ENCODE data around the gene MAML1.
A peak's percentile ranks its signal among the peaks of the same experiment; 100 is the strongest.
"Not testable (repeated sequence)": the region's sequence is repeated elsewhere in the genome, so short reads cannot be mapped to it uniquely, and the experiment has no call there.

Gene MAML1

GRCh38 chr5:179732412-179732917, at the start of gene MAML1:
Gene MAML1, plus strand, starts transcription at chr5:179732822. Its CDS starts 291 bp downstream, at chr5:179733113.
- Histone ChIP-seq H3K4me1 (peaks cover 13% of the 10 kb centered on the region), H3K27me3 (ENCODE audit: low read depth) (no peaks in the 10 kb centered on the region), H3K9me3 (no peaks in the 10 kb centered on the region), H3K4me3 (peak within 1 kb of the TSS; percentile 60), H3K36me3 (replicated peaks) (peaks cover 44% of the 10 kb centered on the region)
- in situ Hi-C loops (cut with MboI; ENCODE audit: low sequenced_read_pairs): no loop called here
- peak; percentile 99 to 100 for DNase-seq (ENCODE audit: low spot score in 2 of 2)

GRCh38 chr5:179689212-179689611, 43.4 kb upstream of the MAML1 start:
- H3K36me3 ChIP-seq (replicated peaks); H3K27me3 ChIP-seq (ENCODE audit: low read depth); H3K9me3 ChIP-seq; H3K4me3 ChIP-seq; DNase-seq (ENCODE audit: low spot score in 2 of 2); H3K4me1 ChIP-seq; in situ Hi-C loops (cut with MboI; ENCODE audit: low sequenced_read_pairs): not testable (repeated sequence)

- Histone ChIP-seq H3K27me3 (ENCODE audit: low read depth) (no peaks in the 10 kb centered on the region), H3K4me3 (no peak overlapping the region), H3K4me1 (peaks cover 12% of the 10 kb centered on the region), H3K9me3 (no peaks in the 10 kb centered on the region), H3K36me3 (replicated peaks) (peaks cover 7% of the 10 kb centered on the region; the same call in 1 of the 2 replicates)
- in situ Hi-C loops (cut with MboI; ENCODE audit: low sequenced_read_pairs): no loop called here
- no peak for DNase-seq (ENCODE audit: low spot score in 2 of 2)
These were observed 38.1 kb upstream of the MAML1 start for GRCh38 chr5:179694561-179694960.

- Histone ChIP-seq H3K4me3 (no peak overlapping the region), H3K36me3 (replicated peaks) (peaks cover 22% of the 10 kb centered on the region), H3K9me3 (no peaks in the 10 kb centered on the region), H3K4me1 (peaks cover 12% of the 10 kb centered on the region), H3K27me3 (ENCODE audit: low read depth) (no peaks in the 10 kb centered on the region)
- DNase-seq (ENCODE audit: low spot score in 2 of 2): no peak
- in situ Hi-C loops (cut with MboI; ENCODE audit: low sequenced_read_pairs): no loop called here
These were observed 36.0 kb upstream of the MAML1 start for GRCh38 chr5:179696603-179697002.

- peaks cover 12% of the 10 kb centered on the region for H3K4me1 ChIP-seq
- no peaks in the 10 kb centered on the region for H3K9me3 ChIP-seq
- H3K36me3 ChIP-seq (replicated peaks): peaks cover 22% of the 10 kb centered on the region
- in situ Hi-C loops (cut with MboI; ENCODE audit: low sequenced_read_pairs): no loop called here
- no peak overlapping the region for H3K4me3 ChIP-seq
- H3K27me3 ChIP-seq (ENCODE audit: low read depth): no peaks in the 10 kb centered on the region
- DNase-seq (ENCODE audit: low spot score in 2 of 2): no peak
These were observed 35.5 kb upstream of the MAML1 start for GRCh38 chr5:179697108-179697507.

GRCh38 chr5:179697543-179697942, 35.1 kb upstream of the MAML1 start:
- in situ Hi-C loops (cut with MboI; ENCODE audit: low sequenced_read_pairs); DNase-seq (ENCODE audit: low spot score in 2 of 2); H3K9me3 ChIP-seq; H3K27me3 ChIP-seq (ENCODE audit: low read depth): not testable (repeated sequence)
- Histone ChIP-seq H3K4me3 (peak overlapping the region; percentile 76), H3K4me1 (peaks cover 12% of the 10 kb centered on the region), H3K36me3 (replicated peaks) (peaks cover 25% of the 10 kb centered on the region)

GRCh38 chr5:179697993-179698934, 34.4 kb upstream of the MAML1 start:
- in situ Hi-C loops (cut with MboI; ENCODE audit: low sequenced_read_pairs): no loop called here
- Histone ChIP-seq H3K36me3 (replicated peaks) (peaks cover 30% of the 10 kb centered on the region), H3K9me3 (no peaks in the 10 kb centered on the region), H3K27me3 (ENCODE audit: low read depth) (no peaks in the 10 kb centered on the region), H3K4me3 (peak overlapping the region; percentile 76), H3K4me1 (peaks cover 12% of the 10 kb centered on the region)
- peak; percentile 97 to 99 for DNase-seq (ENCODE audit: low spot score in 2 of 2)

GRCh38 chr5:179698935-179699615, 33.5 kb upstream of the MAML1 start, which contains the start of gene CANX:
Gene CANX, plus strand, starts transcription at chr5:179698967. Its CDS starts 6,715 bp downstream, at chr5:179705682.
- peaks cover 13% of the 10 kb centered on the region for H3K4me1 ChIP-seq
- H3K36me3 ChIP-seq (replicated peaks): peaks cover 38% of the 10 kb centered on the region

GRCh38 chr5:179699616-179700237, 32.9 kb upstream of the MAML1 start:
- Histone ChIP-seq H3K9me3 (no peaks in the 10 kb centered on the region), H3K36me3 (replicated peaks) (peaks cover 41% of the 10 kb centered on the region), H3K4me3 (peak overlapping the region; percentile 76), H3K27me3 (ENCODE audit: low read depth) (no peaks in the 10 kb centered on the region), H3K4me1 (peaks cover 17% of the 10 kb centered on the region)
- DNase-seq (ENCODE audit: low spot score in 2 of 2): peak; percentile 32 to 59
- in situ Hi-C loops (cut with MboI; ENCODE audit: low sequenced_read_pairs): no loop called here

More at GRCh38 chr5:179698935-179699615, 33.5 kb upstream of the MAML1 start, which contains the start of gene CANX:
- in situ Hi-C loops (cut with MboI; ENCODE audit: low sequenced_read_pairs): no loop called here
- DNase-seq (ENCODE audit: low spot score in 2 of 2): no peak
- H3K27me3 ChIP-seq (ENCODE audit: low read depth): no peaks in the 10 kb centered on the region
- peak within 1 kb of the TSS; percentile 76 for H3K4me3 ChIP-seq
- H3K9me3 ChIP-seq: no peaks in the 10 kb centered on the region

GRCh38 chr5:179700401-179700918, 32.2 kb upstream of the MAML1 start:
- Histone ChIP-seq H3K36me3 (replicated peaks) (peaks cover 41% of the 10 kb centered on the region), H3K4me1 (peaks cover 22% of the 10 kb centered on the region), H3K9me3 (no peaks in the 10 kb centered on the region), H3K4me3 (peak overlapping the region; percentile 76), H3K27me3 (ENCODE audit: low read depth) (no peaks in the 10 kb centered on the region)
- in situ Hi-C loops (cut with MboI; ENCODE audit: low sequenced_read_pairs): no loop called here
- DNase-seq (ENCODE audit: low spot score in 2 of 2): no peak

GRCh38 chr5:179716286-179716685, 16.3 kb upstream of the MAML1 start:
- in situ Hi-C loops (cut with MboI; ENCODE audit: low sequenced_read_pairs): no loop called here
- no peak for DNase-seq (ENCODE audit: low spot score in 2 of 2)
- Histone ChIP-seq H3K27me3 (ENCODE audit: low read depth) (no peaks in the 10 kb centered on the region), H3K4me3 (no peak overlapping the region), H3K4me1 (no peaks in the 10 kb centered on the region), H3K9me3 (no peaks in the 10 kb centered on the region), H3K36me3 (replicated peaks) (peaks cover 96% of the 10 kb centered on the region)

GRCh38 chr5:179720222-179720621, 12.4 kb upstream of the MAML1 start:
- Histone ChIP-seq H3K4me1 (no peaks in the 10 kb centered on the region), H3K9me3 (no peaks in the 10 kb centered on the region), H3K36me3 (replicated peaks) (peaks cover 100% of the 10 kb centered on the region), H3K4me3 (no peak overlapping the region), H3K27me3 (ENCODE audit: low read depth) (no peaks in the 10 kb centered on the region)
- no peak for DNase-seq (ENCODE audit: low spot score in 2 of 2)
- in situ Hi-C loops (cut with MboI; ENCODE audit: low sequenced_read_pairs): loop anchor here (10.0 kb wide), 1 partner anchor 105 kb away; no protein-coding TSS in a partner anchor

GRCh38 chr5:179724163-179724562, 8.5 kb upstream of the MAML1 start:
- in situ Hi-C loops (cut with MboI; ENCODE audit: low sequenced_read_pairs): loop anchor here (10.0 kb wide), 1 partner anchor 109 kb away; no protein-coding TSS in a partner anchor
- peaks cover 100% of the 10 kb centered on the region for H3K36me3 ChIP-seq (replicated peaks)
- no peaks in the 10 kb centered on the region for H3K4me1 ChIP-seq
- H3K27me3 ChIP-seq (ENCODE audit: low read depth): no peaks in the 10 kb centered on the region
- no peak for DNase-seq (ENCODE audit: low spot score in 2 of 2)
- H3K9me3 ChIP-seq: no peaks in the 10 kb centered on the region
- no peak overlapping the region for H3K4me3 ChIP-seq
